ENCODE results near the gene RWDD1.
"Not testable (repeated sequence)": the region's sequence is repeated elsewhere in the genome, so short reads cannot be mapped to it uniquely, and the experiment has no call there.

Gene RWDD1

DNA sequence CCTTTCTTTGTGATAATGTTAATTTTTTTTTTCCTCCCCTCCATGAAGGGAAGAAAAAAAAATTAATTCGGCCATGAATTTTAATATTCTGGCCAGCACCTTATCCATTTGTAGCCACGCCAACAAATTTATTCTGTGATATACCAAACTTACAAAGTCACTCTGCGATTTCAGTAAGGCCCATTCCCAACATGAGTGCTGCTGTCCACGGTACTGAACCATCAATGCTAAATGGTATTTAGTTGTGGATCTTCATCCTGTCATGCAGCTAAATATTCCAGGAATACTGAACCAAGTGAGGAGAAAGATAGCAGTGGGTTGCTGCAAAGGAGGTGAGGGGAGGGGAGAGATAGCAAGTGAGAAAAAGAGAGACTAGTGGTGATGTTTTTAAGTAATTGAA is 25.5 kb downstream of the RWDD1 start:
- no peak for DNase-seq (ENCODE audit: low read depth)
- TF ChIP-seq, protein P1, sequence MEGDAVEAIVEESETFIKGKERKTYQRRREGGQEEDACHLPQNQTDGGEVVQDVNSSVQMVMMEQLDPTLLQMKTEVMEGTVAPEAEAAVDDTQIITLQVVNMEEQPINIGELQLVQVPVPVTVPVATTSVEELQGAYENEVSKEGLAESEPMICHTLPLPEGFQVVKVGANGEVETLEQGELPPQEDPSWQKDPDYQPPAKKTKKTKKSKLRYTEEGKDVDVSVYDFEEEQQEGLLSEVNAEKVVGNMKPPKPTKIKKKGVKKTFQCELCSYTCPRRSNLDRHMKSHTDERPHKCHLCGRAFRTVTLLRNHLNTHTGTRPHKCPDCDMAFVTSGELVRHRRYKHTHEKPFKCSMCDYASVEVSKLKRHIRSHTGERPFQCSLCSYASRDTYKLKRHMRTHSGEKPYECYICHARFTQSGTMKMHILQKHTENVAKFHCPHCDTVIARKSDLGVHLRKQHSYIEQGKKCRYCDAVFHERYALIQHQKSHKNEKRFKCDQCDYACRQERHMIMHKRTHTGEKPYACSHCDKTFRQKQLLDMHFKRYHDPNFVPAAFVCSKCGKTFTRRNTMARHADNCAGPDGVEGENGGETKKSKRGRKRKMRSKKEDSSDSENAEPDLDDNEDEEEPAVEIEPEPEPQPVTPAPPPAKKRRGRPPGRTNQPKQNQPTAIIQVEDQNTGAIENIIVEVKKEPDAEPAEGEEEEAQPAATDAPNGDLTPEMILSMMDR (conservative IDR thresholded peaks at IDR 0.05; ENCODE audit: low read depth, low read length): no peak

DNA sequence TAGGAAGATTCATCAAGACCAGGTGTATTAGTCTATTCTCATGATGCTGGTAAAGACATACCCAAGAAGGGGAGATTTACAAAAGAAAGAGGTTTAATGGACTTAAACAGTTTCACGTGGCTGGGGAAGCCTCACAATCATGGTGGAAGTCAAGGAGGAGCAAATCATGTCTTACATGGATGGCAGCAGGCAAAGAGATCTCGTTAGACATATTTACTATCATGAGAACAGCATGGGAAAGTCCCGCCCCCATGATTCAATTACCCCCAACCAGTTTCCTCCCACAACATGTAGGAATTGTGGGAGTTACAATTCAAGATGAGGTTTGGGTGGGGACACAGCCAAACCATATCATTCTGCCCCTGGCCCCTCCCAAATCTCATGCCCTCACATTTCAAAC is 32.6 kb downstream of the RWDD1 start:
- H3K4me3 ChIP-seq (ENCODE audit: low read length); DNase-seq (ENCODE audit: low read depth): not testable (repeated sequence)

More for the DNA sequence above, 25.5 kb downstream of the RWDD1 start:
- H3K4me3 ChIP-seq (ENCODE audit: low read length): no peak overlapping the region

DNA sequence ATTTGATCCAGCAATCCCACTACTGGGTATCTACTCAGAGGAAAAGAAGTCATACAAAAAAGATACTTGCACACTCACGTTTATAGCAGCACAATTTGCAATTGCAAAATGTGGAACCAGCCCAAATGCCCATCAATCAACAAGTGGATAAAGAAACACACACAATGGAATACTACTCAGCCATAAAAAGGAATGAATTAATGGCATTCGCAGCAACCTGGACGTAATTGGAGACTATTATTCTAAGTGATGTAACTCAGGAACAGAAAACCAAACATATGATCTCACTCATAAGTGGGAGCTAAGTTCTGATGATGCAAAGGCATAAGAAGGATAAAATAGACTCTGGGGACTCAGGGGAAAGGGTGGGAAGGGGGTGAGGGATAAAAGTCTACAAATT is 33.6 kb downstream of the RWDD1 start:
- not testable (repeated sequence) for DNase-seq (ENCODE audit: low read depth); H3K4me3 ChIP-seq (ENCODE audit: low read length)

DNA sequence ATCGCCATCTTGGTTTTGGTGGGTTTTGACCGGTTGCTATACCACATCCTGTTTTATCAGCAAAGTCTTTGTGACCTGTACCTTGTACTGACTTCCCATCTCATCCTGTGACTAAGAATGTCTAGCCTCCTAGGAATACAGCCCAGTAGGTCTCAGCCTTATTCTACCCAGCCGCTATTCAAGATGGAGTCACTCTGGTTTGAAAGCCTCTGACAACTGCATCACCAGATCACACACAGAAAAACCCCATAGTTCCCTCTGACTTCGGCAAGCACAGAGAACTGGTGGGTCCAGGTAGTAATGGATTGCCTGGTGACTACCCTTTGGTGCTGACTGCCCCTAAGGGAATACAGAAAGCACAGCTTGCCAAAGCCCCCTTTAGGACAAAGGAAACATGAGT is 34.6 kb downstream of the RWDD1 start:
- H3K4me3 ChIP-seq (ENCODE audit: low read length): no peak overlapping the region
- TF ChIP-seq, protein P1 (conservative IDR thresholded peaks at IDR 0.05; ENCODE audit: low read depth, low read length): no peak
- DNase-seq (ENCODE audit: low read depth): no peak

DNA sequence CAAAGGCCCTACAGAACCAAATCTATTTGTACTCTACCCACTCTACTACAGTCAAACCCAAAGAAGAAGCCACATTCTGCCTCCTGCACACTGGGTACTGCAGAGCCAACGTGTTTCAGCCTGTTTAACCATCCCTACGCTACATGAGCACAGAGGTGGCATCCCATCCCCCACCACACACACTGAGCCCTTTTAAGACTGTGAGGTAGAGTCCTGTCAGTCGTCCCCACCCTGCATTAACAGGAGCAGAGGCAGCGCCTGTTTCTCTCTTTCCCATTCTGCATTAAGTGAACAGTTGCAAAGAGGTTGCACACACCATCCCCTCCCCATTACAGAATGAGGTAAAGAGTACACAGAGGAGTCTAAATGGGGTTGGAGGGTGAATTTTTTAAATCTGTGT is 39.8 kb downstream of the RWDD1 start:
- no peak overlapping the region for H3K4me3 ChIP-seq (ENCODE audit: low read length)
- DNase-seq (ENCODE audit: low read depth): no peak
- TF ChIP-seq, protein P1 (conservative IDR thresholded peaks at IDR 0.05; ENCODE audit: low read depth, low read length): no peak

DNA sequence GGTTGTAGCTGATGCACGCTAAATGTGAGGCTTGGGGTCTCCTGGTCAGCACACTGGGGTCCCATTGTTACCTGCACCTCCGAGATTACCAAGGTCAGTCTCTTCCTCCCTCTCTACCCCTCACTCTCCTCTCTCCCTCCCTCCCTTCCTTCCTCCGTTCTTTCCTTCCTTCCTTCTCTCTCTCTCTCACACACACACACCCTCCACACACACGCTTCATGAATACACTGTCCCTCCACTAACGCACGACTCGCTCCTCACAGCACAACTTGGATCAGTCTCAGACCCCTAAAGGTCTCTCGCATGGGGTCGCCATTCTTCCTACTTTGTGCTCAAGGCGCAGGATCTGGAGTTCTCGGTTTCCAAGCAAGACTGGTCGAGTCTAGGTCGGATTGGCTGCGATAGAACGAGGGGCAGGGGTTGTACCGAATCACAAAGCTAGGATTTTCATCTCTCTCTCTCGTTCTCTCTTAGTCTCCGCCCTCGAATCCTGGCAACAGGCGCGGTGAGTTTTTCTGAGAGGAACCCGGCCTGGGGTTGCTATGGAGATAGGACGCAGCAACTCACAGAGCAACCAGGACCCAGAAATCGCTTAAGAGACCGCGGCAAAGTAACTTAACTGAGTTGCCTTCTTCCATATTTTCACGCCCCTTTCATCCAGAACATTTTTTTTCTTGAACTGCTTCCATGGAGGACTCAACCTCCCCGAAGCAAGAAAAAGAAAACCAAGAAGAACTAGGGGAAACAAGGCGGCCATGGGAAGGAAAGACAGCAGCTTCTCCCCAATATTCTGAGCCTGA is 44.8 kb downstream of the RWDD1 start, which contains the start of gene RSPH4A:
Gene RSPH4A (plus strand): TSS at position 543 of the 800 bp plus-strand sequence. CDS start 145 bp downstream, at position 688.
- peak; percentile 89 for DNase-seq (ENCODE audit: low read depth)
- TF ChIP-seq, protein P1 (conservative IDR thresholded peaks at IDR 0.05; ENCODE audit: low read depth, low read length): peak; percentile 29
- peak within 1 kb of the TSS; percentile 94 for H3K4me3 ChIP-seq (ENCODE audit: low read length)

DNA sequence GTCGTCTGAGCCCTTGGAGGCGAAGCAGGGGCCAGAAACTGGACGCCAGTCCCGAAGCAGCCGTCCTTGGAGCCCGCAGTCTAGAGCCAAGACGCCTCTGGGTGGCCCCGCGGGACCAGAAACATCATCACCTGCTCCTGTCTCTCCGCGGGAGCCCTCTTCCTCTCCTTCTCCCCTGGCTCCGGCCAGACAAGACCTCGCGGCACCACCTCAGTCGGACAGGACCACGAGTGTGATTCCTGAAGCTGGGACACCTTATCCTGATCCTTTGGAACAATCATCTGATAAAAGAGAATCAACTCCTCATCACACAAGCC is 45.4 kb downstream of the RWDD1 start:
- DNase-seq (ENCODE audit: low read depth): no peak
- peak overlapping the region; percentile 94 for H3K4me3 ChIP-seq (ENCODE audit: low read length)

More for the DNA sequence above, 45.4 kb downstream of the RWDD1 start:
- TF ChIP-seq, protein P1 (conservative IDR thresholded peaks at IDR 0.05; ENCODE audit: low read depth, low read length): no peak

Data from retinal pigment epithelial cell (primary cell).